A673 (cell line): ENCODE data around the gene SCNN1A. TPM values are rescaled to one million over a fixed set of nuclear protein-coding genes. Genes with fewer than 3 reads are reported as not detected.

ENCODE experiments used
- BruUV-seq: library from RNA; stranded (reverse); fragments of 400-500 nt; replicated peaks from 2 replicates; lab custom pipeline; 2021; lab: Mats Ljungman, UMichigan
- CTCF ChIA-PET: fragments of 300-600 bp; sonication (Branson Sonifier 250); formaldehyde crosslinking; loops from one replicate; lab custom pipeline; 2022; ENCODE audit warnings: antibody characterized with exemption; lab: Charles Lee
- POLR2A ChIA-PET: fragments of 300-600 bp; sonication (Branson Sonifier 250); formaldehyde crosslinking; loops from one replicate; lab custom pipeline; 2022; ENCODE audit warnings: antibody characterized with exemption; ENCODE audit not compliant: low non-redundant PET; lab: Charles Lee
- DNase-seq: peaks from one replicate; pipeline ENCODE4 v3.0.0-alpha.2; 2015; ENCODE audit warnings: low spot score
- H3K27ac ChIP-seq: fragments of 200-600 bp; sonication (generic); 2 replicates; pipeline ENCODE4 v1.5.1; 2016; ENCODE audit warnings: mixed run types, low read depth, mild to moderate bottlenecking, mixed read lengths, antibody characterized with exemption, low read length; ENCODE audit not compliant: poor library complexity, severe bottlenecking
- H3K27me3 ChIP-seq: fragments of 200-600 bp; sonication (generic); replicated peaks from 2 replicates; pipeline ENCODE4 v1.6.1; 2017; ENCODE audit warnings: mixed run types, low read depth, mild to moderate bottlenecking, mixed read lengths, antibody characterized with exemption, low read length; ENCODE audit not compliant: insufficient read depth, poor library complexity
- H3K36me3 ChIP-seq: fragments of 200-600 bp; sonication (generic); 2 replicates; pipeline ENCODE4 v1.6.1; 2016; ENCODE audit warnings: mixed run types, mild to moderate bottlenecking, mixed read lengths, antibody characterized with exemption, low read length; ENCODE audit not compliant: insufficient read depth, poor library complexity, severe bottlenecking
- H3K4me1 ChIP-seq: fragments of 200-600 bp; sonication (generic); 2 replicates; pipeline ENCODE4 v1.6.1; 2017; ENCODE audit warnings: mixed run types, mild to moderate bottlenecking, mixed read lengths, antibody characterized with exemption, low read length; ENCODE audit not compliant: insufficient read depth, poor library complexity, severe bottlenecking
- H3K4me3 ChIP-seq: fragments of 200-600 bp; sonication (generic); 2 replicates; pipeline ENCODE4 v1.5.1; 2016; ENCODE audit warnings: low read depth, mixed run types, mild to moderate bottlenecking, mixed read lengths, low read length; ENCODE audit not compliant: poor library complexity, severe bottlenecking
- H3K9me3 ChIP-seq: fragments of 200-600 bp; sonication (generic); 2 replicates; pipeline ENCODE4 v1.6.1; 2016; ENCODE audit warnings: mixed run types, low read depth, mild to moderate bottlenecking, mixed read lengths, antibody characterized with exemption, low read length; ENCODE audit not compliant: poor library complexity, severe bottlenecking
- CTCF ChIP-seq: fragments of 300-800, 200-600 bp; sonication (generic); conservative IDR thresholded peaks from 2 replicates; pipeline ENCODE4 v1.5.1; 2017; ENCODE audit warnings: low read depth, mild to moderate bottlenecking, antibody characterized with exemption, low read length, moderate library complexity, mixed read lengths
- EZH2 ChIP-seq: fragments of 200-600 bp; sonication (generic); IDR thresholded peaks from 2 replicates; pipeline ENCODE4 v1.6.1; 2017; ENCODE audit warnings: borderline replicate concordance, low read depth, mild to moderate bottlenecking, mixed read lengths, antibody characterized with exemption, low read length; ENCODE audit not compliant: poor library complexity, severe bottlenecking
- intact Hi-C: fragments of 100-400 bp; cut with micrococcal nuclease; formaldehyde crosslinking; loops from one replicate; pipeline ENCODE4 v1.10.0; 2022; ENCODE audit not compliant: unreplicated experiment
- total RNA-seq: library from RNA; stranded (reverse); gene quantifications from 2 replicates; pipeline ENCODE4 v1.2.3, GENCODE V29; 2021

The SCNN1A gene
- total RNA-seq, 1 experiment from 2014 or later, result not detected

GRCh38 chr12:6330999-6331714, 44.2 kb downstream of the SCNN1A start:
- CTCF ChIA-PET, result interaction anchor here (0.7 kb wide), 1 partner anchor 8 kb away, joined by 3 read pairs; no protein-coding TSS in a partner anchor
- intact Hi-C loops, result no loop called here

DNA sequence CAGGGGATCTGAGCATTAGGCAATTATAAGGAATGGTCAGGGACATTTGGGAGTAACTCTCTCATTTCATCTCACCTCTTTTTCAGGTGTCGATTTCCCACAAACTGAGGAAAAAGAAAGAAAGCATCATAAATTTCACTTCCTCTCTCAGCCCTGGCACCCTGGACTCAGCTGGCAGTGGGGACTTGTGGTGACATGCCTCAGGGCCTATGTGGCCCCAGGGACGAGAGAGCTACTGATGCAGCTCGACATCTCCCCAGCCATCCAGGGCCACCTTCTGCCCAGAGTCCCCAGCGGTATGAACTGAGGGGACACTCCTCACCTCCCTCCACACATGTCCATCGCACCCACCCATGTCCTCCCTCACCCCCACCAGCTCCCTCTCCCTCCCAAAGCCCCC, 45.2 kb downstream of the SCNN1A start:
- Histone ChIP-seq H3K4me3 (no peak overlapping the region), H3K36me3 (peaks cover 66% of the 10 kb centered on the region), H3K27ac (no peak overlapping the region), H3K4me1 (peaks cover 11% of the 10 kb centered on the region), H3K27me3 (no peaks in the 10 kb centered on the region), H3K9me3 (no peaks in the 10 kb centered on the region)
- ChIA-PET POLR2A (interaction anchor here (0.5 kb wide), 2 partner anchors 28 to 204 kb away, joined by 3 to 10 read pairs; partner anchors contain the start of gene GAPDH), CTCF (no interaction called here)
- intact Hi-C loops, result no loop called here
- no peak for DNase-seq
- TF ChIP-seq EZH2 (no peak), CTCF (no peak)
- no TSS peak for BruUV-seq

More at GRCh38 chr12:6330999-6331714, 44.2 kb downstream of the SCNN1A start:
- no peak overlapping the region for H3K4me3 ChIP-seq
- H3K36me3 ChIP-seq, result peaks cover 66% of the 10 kb centered on the region
- no peak for DNase-seq
- BruUV-seq, result no TSS peak
- H3K4me1 ChIP-seq, result peaks cover 21% of the 10 kb centered on the region
- H3K9me3 ChIP-seq, result no peaks in the 10 kb centered on the region
- POLR2A ChIA-PET, result interaction anchor here (0.5 kb wide), 1 partner anchor 203 kb away, joined by 3 read pairs; the partner anchor contains the start of gene GAPDH
- no peak for TF ChIP-seq CTCF
- TF ChIP-seq EZH2, result no peak
- no peak overlapping the region for H3K27ac ChIP-seq
- no peaks in the 10 kb centered on the region for H3K27me3 ChIP-seq

DNA sequence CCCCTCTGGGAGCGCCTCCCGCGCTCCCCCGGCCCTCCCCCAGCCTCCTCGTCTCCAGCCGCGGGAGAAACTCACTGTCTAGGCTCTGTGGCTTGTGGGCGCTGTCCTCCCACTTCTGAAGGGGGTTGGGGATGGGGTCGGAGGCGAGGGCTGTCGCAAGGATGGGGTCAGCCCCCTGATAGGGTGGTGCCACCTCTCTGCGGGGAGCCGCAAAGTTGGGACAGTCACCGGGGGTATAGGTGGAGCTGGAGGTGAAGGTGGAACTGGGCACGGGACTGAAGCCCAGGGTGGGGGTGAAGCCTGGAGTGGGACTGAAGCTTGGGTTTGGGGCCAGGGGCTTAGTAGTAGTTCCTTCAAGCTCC, 45.7 kb downstream of the SCNN1A start:
- DNase-seq, result no peak
- Histone ChIP-seq H3K9me3 (no peaks in the 10 kb centered on the region), H3K4me3 (no peak overlapping the region), H3K27me3 (no peaks in the 10 kb centered on the region), H3K27ac (no peak overlapping the region), H3K36me3 (peaks cover 61% of the 10 kb centered on the region), H3K4me1 (peaks cover 12% of the 10 kb centered on the region)
- intact Hi-C loops, result no loop called here
- POLR2A ChIA-PET, result no interaction called here
- CTCF ChIA-PET, result no interaction called here
- no TSS peak for BruUV-seq
- no peak for TF ChIP-seq CTCF
